PC-9 (cell line): ENCODE measurements around the gene MYL7.

Experiments used
- EZH2 ChIP-seq: fragments of 200-600 bp; sonication (generic); IDR thresholded peaks from 2 replicates; pipeline ENCODE4 v1.8.0; 2017; ENCODE audit warnings: antibody characterized with exemption, low read depth
- TF ChIP-seq, protein P1 (sequence below): fragments of 200-600 bp; sonication (generic); conservative IDR thresholded peaks from 2 replicates; pipeline ENCODE4 v1.6.1; 2017; ENCODE audit warnings: mixed run types, antibody characterized with exemption, mild to moderate bottlenecking, moderate library complexity

GRCh38 chr7:44128721-44129582 lies 12.2 kb downstream of the MYL7 start:
- no peak for TF ChIP-seq EZH2
- TF ChIP-seq, protein P1, sequence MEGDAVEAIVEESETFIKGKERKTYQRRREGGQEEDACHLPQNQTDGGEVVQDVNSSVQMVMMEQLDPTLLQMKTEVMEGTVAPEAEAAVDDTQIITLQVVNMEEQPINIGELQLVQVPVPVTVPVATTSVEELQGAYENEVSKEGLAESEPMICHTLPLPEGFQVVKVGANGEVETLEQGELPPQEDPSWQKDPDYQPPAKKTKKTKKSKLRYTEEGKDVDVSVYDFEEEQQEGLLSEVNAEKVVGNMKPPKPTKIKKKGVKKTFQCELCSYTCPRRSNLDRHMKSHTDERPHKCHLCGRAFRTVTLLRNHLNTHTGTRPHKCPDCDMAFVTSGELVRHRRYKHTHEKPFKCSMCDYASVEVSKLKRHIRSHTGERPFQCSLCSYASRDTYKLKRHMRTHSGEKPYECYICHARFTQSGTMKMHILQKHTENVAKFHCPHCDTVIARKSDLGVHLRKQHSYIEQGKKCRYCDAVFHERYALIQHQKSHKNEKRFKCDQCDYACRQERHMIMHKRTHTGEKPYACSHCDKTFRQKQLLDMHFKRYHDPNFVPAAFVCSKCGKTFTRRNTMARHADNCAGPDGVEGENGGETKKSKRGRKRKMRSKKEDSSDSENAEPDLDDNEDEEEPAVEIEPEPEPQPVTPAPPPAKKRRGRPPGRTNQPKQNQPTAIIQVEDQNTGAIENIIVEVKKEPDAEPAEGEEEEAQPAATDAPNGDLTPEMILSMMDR: no peak
